GM19395 (cell line): ENCODE results near the gene RAN.
"Not testable (repeated sequence)": the region's sequence is repeated elsewhere in the genome, so short reads cannot be mapped to it uniquely, and the experiment has no call there.

Source experiments
- ATAC-seq: cut with Tn5 transposase; IDR thresholded peaks from one replicate; pipeline ENCODE4 v1.9.1; 2021; ENCODE audit warnings: mild to moderate bottlenecking, moderate library complexity; ENCODE audit not compliant: unreplicated experiment

RAN gene

GRCh38 chr12:130849561-130850417 lies 22.1 kb upstream of the RAN start:
- ATAC-seq: no peak

- ATAC-seq: no peak
Measured at GRCh38 chr12:130850418-130851021, 21.3 kb upstream of the RAN start.

- ATAC-seq: no peak
Measured at GRCh38 chr12:130856088-130856487, 15.8 kb upstream of the RAN start.

GRCh38 chr12:130858084-130858483 lies 13.8 kb upstream of the RAN start:
- no peak for ATAC-seq

GRCh38 chr12:130859161-130859560 lies 12.7 kb upstream of the RAN start:
- no peak for ATAC-seq

- no peak for ATAC-seq
Measured at GRCh38 chr12:130860311-130860710, 11.6 kb upstream of the RAN start.

GRCh38 chr12:130862161-130862560 lies 9.7 kb upstream of the RAN start:
- ATAC-seq: no peak

GRCh38 chr12:130862771-130863170 lies 9.1 kb upstream of the RAN start:
- not testable (repeated sequence) for ATAC-seq

GRCh38 chr12:130863298-130863697 lies 8.6 kb upstream of the RAN start:
- no peak for ATAC-seq

- ATAC-seq: no peak
Measured at GRCh38 chr12:130868412-130868811, 3.5 kb upstream of the RAN start.

GRCh38 chr12:130870442-130871285 lies 1.2 kb upstream of the RAN start:
- peak; percentile 68 for ATAC-seq

GRCh38 chr12:130872179-130873096 lies 572 bp downstream of the RAN start:
- ATAC-seq: peak; percentile 34

GRCh38 chr12:130873106-130873795 lies 1.4 kb downstream of the RAN start:
- no peak for ATAC-seq

GRCh38 chr12:130873825-130874224 lies 2.0 kb downstream of the RAN start:
- no peak for ATAC-seq

- no peak for ATAC-seq
Measured at GRCh38 chr12:130874696-130875095, 2.8 kb downstream of the RAN start.

- ATAC-seq: no peak
Measured at GRCh38 chr12:130875193-130875592, 3.3 kb downstream of the RAN start.

- ATAC-seq: not testable (repeated sequence)
Measured at GRCh38 chr12:130875708-130876107, 3.8 kb downstream of the RAN start.

- no peak for ATAC-seq
Measured at GRCh38 chr12:130876297-130876696, 4.4 kb downstream of the RAN start.

- ATAC-seq: no peak
Measured at GRCh38 chr12:130876758-130877157, 4.9 kb downstream of the RAN start.

- ATAC-seq: no peak
Measured at GRCh38 chr12:130877333-130877732, 5.5 kb downstream of the RAN start.
